Activated CD4-positive, CD25-positive, alpha-beta regulatory T cell treated with anti-CD3 and anti-CD28 coated beads, Interleukin-2, amount 50 U/mL, for 24 hours (primary cell): ENCODE results near the gene LRP1B.
"Not testable (repeated sequence)": the region's sequence is repeated elsewhere in the genome, so short reads cannot be mapped to it uniquely, and the experiment has no call there.

Source experiments
- ATAC-seq, 2 donors: fragments of 150-1000 bp; cut with Tn5 transposase; one replicate each; pipeline ENCODE4 v1.10.0; 2021; ENCODE audit warnings: mild to moderate bottlenecking in 1 of 2, moderate library complexity in 1 of 2

Gene LRP1B

DNA sequence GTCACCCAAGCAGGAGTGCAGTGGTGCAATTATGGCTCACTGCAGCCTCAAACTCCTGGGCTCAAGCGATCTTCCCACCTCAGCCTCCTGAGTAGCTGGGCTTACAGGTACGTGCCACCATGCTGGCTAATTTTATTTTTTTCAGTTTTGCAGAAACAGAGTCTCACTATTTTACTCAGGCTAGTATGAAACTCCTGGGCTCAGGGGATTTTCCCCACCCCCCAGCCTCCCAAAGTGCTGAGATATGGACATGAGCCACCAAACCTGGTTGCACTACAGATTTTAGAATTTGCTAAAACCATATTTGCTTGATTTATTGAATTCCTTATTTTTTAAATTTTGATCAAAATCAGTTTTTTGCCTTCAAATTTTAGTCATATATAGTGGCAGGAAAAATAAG is 1553.4 kb downstream of the LRP1B start:
- ATAC-seq = no peak

DNA sequence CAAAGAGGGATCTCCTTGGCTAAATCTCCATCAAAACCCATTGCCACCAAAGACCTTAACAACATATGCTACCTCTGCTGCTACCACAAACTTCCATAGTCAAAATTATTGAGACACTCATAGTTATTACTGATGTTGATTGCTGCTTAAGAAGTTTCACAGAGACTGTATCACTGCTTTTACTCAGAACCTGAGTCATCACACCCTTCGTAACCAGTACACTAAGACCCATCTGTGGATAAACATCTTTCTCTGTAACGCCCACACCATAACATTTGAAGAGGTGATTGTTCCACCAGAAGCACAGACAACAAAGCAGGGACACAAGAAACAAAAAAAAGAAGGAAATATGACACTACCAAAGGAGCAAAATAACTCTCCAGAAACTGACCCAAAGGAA is 1563.1 kb downstream of the LRP1B start:
- no peak for ATAC-seq

DNA sequence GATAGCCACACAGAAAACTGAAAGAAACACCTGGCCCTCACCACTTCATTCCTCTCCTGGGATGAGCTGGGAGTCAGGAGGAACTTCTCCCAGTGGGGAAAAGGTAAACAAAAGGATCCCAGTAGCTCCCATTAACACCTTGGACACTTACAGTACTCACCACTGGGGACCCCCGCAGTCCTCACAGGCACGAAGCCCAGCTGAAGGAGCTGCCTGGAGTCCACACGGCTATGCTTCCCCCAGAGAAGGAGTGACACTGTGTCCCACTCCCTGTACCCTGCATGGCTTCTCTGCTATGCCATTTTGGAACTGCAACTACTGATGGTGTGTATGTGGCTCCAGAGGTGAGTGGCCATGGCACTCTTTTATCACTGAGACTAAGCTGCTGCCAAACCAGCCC is 1565.1 kb downstream of the LRP1B start:
- no peak for ATAC-seq

DNA sequence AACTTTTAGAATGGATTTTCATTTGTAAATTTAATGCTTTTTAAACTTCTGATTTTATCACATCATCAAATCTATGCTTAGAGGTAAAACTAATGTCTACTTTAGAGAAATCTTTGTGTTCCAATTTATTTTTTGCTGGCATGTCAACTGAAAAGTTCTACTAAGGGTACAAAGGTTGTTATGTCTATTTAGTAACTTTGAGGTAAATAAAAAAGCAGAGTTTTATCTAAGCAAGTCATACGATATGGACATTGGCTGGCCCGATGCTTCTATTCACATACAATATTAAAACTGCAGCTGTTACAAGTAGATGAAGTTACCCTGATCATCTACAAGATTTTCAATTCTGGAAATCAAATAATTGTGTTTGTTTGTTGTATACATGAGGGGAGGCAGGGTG is 1575.1 kb downstream of the LRP1B start:
- ATAC-seq = no peak

DNA sequence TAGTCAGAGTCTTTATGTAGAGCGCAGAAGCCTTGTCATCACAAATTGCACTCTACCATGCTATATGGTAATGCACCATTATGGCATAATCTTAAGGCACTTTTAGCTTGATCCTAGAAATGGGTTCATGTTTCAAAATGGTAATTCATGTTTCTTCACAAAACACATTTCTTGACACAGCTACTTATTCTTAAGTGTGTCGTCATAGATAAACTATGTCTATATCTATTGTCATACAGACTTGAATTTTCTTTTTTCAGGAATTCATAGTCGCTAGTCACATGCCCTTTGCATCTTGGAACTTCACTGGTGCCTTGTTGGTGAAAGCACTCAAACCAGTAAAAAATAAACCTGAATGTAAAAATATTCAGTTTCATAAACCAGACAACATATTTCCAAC is 1578.2 kb downstream of the LRP1B start:
- ATAC-seq = no peak

DNA sequence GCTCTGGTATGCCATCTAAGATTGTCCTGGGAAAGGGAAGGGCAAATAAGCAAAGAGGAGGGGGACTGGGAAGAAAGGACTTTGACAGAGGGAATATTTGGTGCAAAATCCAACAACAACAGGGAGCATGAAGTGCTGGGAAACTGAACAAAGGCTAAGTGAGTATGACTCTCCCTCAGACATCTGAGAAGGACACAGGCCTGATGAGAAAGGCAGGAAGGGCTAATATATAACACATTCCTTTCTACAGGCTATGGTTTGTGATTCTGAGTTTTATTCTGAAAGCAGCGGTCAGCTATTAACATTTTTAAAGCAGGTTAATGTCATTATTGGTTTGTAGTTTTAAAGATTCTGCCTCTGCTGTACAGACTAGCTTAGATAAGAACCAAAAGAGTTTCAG is 1579.5 kb downstream of the LRP1B start:
- ATAC-seq = no peak

DNA sequence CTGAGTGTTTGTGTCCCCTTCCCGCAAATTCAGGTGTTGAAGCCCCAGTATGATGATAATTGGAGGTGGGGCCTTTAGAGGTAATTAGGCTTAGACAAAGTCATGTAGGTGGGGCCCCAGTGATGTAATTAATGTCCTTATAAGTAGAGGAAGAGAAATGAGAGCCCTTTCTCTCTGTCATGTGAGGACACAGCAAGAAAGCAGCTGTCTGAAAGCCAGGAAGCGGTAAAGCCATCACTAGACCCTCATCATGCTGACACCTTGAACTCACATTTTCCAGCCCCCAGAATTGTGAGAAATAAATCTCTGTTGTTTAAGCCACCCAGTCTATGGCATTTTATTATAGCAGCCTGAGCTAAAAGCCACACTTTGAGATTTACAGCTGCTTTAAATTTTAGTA is 1580.0 kb downstream of the LRP1B start:
- ATAC-seq = no peak

DNA sequence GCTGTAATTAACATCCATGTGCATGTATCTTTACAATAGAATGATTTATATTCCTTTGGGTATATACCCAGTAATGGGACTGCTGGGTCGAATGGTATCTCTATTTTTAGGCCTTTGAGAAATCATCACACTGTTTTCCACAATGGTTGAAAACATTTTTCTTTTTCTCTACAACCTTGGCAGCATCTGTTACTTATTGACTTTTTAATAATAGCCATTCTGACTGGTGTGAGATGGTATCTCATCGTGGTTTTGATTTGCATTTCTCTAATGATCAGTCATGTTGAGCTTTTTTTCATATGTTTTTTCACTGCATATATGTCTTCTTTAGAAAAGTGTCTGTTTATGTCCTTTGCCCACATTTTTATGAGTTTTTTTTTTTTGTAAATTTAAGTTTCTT is 1586.0 kb downstream of the LRP1B start:
- not testable (repeated sequence) for ATAC-seq

DNA sequence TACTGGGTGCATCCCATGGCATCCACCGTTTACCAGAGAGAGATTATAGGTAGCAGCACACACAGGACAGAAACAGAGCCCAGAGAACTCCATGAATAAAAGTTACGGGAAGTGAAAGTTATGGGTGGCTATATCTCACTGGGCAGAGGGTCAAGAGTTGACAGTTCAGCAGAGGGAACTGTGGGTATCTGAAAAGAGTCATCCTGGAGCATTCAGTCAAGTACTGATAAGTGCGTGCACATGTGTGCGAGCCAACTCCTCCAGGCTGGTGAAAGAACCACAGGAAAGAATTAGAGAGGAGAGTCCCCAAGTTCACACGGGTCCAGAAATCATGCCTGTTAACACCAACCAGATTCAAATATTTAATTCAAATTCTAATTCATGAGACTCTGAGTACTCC is 1588.2 kb downstream of the LRP1B start:
- no peak for ATAC-seq

DNA sequence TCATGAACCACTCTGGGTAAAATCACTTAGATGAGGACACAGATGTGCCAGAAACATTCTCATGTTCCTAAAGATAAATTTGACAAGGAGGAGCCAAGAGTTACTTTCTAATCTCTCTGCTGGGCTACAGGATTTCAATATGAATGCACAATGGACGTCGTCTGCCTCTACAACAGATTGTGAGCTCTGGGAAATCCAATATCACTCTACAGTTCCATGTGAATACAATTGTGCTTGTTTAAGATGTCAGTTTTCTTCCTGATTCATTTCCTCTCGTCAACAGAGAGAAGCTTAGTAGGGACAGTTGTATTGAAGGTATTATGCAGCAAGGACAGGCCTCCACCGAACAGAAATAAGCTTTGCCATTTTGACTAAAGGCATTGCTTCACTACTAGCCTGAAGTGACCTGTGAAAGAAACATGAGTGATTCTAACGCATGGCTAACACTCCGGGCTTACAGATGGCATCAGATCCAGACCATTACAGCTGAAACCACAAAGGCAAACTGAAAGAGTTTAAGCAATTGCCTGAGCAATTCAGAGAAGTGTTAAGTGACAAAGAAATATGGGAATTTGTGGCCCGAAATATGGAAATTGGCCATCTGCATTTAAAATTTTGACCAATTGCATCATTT is 1591.5 kb downstream of the LRP1B start:
- no peak for ATAC-seq

DNA sequence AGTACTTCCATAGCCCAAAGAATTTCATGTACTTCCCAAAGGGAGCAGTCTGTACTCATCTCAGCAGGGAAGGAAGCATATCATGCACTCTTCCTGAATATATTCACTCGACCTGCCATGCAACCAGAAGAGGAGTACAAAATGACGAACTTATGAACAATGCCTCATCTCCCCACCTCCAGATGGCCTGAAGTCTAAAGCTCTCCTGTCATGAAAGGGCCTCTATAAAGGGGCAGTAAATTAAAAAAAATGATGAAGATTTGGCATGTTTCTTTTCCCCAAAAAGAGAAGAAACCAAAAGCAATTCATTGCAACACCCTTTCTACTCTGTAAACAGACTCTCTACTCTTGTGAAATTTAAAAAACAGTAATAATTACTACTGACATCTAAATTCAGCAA is 1601.1 kb downstream of the LRP1B start:
- no peak for ATAC-seq

DNA sequence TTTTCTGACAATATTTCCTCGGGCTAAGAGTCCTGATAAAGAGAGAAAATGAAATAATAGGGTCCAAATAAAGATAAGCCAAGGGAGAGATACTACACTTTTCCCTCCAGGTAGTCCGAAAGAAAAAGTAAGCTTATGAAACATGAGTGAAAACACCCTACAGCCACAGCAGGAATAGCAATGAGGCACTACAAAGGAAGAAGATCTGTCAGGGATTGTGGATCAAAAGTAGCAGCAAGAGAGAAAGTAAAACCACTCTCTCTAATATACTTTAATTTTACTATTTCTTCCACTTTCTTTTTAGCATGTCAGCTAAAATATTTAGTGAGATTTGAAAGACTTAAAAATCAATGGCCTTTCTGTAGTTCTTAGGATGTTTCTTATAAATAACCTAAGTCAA is 1601.8 kb downstream of the LRP1B start:
- ATAC-seq = no peak

DNA sequence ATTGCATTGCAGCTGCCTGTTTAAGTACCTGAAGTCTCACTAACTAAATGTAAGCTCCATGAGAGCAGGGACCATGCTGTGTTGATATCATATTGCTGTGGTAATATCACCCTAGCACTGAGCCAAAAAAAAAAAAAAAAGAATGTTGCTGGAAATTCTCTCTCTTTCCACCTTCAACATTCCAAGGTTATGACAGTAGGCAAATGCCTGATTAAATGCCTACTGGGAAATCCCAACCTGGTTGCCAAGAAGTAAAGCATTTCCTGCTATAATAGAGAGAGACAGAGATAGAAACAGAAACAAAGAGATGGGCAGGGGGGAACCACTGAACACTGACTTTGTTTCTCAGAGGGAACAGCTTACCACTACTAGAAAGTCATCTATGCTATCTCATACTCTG is 1604.2 kb downstream of the LRP1B start:
- ATAC-seq = no peak

DNA sequence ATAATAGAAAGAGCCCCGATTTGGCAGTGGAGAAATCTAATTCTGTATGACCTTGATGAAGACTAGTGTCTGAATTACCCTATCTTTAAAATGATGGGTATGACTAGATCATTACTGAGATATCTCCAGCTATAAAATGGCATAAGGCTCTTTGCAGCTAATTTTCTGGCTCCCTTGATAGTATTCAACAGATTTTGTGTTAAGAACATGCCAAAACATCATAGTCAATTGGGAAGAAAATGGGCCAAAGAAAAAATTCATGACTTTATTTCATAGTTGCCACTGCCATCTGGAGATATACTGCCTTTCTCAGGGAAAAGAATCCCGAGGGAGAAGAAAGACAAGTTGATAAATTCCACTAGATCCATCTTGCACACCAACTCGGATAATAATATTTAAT is 1618.7 kb downstream of the LRP1B start:
- ATAC-seq = no peak

DNA sequence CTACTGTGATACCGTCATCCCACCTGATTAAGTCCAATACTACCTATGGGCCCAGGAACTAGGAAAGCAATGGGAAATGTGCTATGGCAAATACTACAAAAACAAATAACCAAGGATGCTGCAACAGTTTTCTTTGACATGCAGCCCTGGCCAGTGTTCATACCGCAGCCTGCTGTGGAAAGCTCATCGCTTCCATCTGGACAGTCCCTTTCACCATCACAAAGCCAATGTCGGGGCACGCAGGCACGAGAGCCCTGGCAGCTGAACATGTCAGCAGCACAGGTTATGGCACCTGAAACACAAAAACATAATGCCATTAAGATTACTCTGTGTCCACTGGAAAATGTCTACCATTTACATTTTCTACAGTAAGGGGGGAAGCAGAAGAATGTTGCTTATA is 1621.1 kb downstream of the LRP1B start:
- ATAC-seq = no peak

DNA sequence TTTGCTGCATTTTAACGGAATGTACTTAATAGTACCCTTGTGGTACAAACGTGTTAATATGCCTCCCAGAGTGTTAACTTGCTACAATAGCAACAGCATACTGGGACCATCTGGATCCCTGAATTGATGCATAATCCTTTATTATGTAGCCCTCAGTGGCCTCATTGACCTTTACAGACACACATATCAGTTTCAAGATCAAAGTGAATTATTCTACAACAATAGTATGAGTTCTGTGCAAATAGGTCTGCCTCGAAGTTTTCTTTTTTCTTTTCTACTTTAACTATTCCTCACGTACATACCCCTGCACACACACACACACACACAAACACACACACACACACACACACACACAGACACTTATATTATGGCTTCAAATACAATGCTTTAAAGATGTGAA is 1622.1 kb downstream of the LRP1B start:
- ATAC-seq = no peak

DNA sequence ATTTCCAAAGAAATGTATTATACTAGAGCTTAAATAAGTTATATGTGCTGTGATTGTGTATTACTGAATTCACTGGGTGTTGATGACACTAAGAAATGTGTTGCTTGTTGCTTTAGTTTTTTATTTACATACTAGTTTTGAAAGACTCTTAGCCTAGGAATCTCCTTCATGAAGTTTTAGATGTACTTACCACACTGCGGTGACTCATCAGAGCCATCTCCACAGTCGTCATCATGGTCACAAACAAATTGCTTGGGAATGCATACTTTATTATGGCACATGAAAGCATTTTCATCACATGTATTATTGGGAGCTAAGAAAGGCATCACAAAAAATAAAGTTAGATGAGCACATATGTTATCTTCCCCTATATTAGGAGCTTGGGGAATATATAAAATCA is 1624.2 kb downstream of the LRP1B start:
- ATAC-seq = no peak

DNA sequence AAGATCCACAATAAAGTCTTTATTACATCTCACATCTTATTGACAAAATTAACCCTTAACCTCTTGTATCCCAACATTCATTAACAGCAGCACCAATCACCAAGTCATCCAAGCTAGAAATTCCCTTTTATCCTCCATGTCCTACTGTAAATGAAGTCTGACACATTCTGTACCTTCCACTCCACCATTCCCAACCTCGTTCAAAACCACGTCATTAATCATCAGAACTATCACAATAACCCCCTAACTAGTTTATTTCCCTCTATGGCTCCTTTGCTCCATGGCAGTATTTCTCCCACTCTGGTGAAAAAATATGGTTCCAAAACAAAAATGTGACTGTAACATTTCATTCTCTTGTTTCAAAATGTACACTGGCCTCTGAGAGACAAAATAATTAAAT is 1626.2 kb downstream of the LRP1B start:
- no peak for ATAC-seq

DNA sequence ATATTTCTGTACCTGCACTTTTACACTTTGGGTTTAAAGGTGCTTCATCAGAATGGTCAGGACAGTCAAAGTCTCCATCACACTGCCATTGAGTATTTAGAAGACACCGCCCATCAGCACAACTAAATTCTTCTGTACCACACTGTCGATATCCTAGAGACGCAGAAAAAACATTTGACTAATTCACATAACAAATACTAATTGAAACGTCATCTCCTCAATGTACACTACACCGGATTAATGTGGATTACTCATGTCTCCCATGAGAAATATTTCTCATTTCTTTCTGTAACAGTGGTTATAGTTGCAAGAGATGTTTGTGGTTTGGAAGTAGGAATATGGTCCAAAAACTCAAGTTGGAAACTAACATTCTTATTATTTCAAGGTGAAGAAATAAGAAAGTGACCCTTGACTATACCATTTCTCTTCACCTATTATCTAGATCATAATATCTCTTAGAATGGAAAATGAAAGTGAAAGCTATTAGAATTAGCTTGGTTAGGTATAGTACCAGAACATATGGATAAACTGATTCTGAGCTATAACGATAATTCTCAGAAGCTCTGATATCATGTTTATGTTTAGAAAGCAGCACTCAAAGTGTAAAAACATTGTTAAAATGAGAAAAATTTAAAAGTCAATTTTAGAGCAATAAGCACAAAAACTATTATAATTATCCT is 1627.7 kb downstream of the LRP1B start:
- ATAC-seq = no peak

DNA sequence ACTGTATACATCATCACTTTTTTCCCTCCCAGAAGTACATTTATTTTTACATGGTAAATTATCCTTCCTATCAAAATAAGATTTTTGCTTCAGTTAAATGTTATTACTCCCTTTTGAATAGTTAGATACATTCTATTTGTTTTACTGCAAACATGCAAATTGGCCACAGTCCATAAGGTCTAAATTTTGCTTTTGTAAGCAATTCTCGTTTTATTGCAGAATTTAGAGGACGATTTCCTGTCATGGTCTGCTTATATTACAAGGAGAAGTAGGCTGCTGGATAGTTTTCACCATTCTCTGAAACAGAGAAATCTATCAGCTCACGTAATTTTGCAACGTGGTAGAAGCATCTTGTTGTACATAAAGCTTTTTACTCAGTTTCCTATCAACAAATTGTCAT is 1632.5 kb downstream of the LRP1B start:
- no peak for ATAC-seq

DNA sequence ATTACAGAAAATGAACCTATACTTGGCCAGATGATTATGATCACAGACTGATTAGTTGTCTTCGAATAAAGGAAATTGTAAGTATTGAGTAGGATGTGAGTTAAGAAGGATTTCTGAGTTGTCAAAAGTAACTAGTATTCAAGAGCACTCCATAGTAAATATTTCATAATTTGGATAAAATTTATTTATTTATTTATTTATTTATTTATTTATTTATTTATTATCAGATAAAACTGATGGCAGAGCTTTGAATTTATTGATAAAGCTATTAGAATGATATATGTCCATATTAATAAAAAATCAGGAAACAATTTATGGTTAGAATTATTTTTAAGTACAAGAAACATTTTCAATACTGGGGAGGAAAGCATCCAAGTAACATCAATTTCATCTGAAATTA is 1634.1 kb downstream of the LRP1B start:
- no peak for ATAC-seq

DNA sequence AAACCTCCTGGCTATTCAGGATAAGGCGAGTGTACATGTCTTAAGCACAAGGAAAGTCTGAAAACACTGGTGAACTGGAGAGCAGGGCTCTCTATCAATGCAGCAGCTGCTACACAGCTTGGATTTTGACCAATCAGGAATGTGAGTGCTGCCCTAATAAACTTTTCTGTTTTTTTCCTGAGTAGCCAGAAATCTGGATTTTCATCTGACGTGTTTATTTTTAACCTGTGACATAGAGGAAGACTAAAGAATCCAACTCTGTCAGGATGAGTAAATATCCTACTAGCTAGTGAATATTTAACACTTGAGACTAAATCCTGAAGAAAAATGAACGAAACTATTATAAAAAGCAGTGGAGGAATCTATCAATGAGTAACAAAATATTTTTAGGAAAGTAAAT is 1638.9 kb downstream of the LRP1B start:
- ATAC-seq = no peak

DNA sequence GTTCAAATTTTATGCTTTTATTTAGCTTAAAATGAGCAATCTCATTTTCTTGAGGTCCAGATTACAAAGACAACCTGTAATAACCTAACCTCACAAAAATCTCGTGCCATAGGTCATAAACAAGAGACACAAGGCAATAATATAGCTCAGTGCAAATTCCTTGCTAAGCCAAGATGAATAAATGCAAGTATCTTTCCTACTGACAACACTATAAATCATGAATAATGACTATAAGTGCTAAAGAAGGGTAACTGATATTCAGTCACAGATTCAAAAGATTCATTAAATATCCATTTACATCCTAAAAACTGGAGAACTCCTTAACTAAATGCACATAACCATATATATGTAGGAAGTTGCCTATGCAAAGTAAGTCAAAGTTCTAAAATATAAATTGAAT is 1641.6 kb downstream of the LRP1B start:
- no peak for ATAC-seq

DNA sequence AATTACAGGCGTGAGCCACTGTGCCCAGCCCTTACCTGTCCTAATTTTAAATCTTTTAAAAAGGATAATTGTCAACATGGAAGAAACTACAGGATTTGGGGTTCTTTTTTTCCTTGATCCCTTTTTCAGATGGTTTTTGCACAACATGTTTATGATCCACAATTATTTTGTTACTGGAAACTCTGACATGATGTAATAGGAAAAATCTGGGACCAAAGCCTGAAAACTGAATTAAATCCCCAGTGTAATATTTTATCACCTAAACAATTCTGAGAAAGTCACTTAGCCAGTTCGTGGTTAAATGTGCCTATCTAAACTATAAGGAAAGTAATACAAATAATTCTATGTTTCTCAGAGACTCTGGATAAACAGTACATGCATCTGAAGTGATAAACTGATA is 1649.7 kb downstream of the LRP1B start:
- ATAC-seq = no peak

DNA sequence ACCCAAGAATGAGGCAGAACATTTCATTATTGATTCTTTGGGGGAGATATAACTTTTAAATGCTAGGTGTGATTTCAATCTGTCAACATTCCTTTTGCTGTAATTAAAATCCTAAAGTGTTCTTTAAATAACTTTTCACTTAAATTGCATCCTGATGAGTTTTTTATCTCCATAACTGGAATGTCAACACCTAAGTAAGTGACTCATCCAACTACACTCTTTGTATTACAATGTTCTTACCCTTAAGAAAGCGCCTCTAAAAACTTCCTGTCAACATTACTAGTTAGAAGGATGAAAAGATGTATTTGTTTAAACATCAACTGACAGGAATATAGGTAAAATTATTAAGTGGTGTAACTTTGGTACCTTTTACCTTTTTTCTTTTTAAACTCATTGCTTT is 1657.0 kb downstream of the LRP1B start:
- no peak for ATAC-seq
